ENCODE measurements around the gene VAV2.

The VAV2 gene

DNA sequence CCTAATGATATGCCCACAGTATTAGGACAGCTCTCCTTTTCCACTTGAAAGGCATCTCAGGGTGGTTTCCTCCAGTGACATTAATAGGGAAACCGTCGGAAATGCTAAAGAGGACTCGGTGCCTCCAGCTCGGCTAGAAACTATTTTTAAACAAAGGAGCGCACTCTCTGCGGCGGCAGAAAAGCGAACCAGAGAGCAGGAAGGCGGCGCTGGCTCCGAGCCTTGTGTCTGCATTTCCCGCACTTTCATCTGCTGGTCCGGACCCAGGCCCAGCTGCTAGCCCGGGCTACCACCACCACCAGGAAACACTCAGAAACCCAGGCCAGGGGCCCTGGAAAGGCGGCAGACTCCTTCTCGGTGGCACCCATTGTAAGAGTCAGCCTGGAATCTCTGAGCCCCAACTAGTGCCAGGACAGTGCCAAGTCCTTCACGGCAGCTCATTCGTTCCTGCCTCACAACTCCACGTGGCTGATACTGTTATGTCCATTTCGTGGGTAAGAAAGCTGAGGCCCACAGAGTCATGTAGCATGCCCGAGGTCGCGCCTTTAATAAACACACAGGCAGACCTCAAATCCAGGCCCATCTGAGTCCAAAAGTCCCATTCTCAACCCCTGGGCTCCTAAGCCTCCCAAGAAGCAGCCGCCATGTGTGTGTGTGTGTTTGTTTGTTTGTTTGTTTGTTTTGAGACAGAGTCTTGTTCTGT, 73.9 kb downstream of the VAV2 start:
- TF ChIP-seq, protein P1, sequence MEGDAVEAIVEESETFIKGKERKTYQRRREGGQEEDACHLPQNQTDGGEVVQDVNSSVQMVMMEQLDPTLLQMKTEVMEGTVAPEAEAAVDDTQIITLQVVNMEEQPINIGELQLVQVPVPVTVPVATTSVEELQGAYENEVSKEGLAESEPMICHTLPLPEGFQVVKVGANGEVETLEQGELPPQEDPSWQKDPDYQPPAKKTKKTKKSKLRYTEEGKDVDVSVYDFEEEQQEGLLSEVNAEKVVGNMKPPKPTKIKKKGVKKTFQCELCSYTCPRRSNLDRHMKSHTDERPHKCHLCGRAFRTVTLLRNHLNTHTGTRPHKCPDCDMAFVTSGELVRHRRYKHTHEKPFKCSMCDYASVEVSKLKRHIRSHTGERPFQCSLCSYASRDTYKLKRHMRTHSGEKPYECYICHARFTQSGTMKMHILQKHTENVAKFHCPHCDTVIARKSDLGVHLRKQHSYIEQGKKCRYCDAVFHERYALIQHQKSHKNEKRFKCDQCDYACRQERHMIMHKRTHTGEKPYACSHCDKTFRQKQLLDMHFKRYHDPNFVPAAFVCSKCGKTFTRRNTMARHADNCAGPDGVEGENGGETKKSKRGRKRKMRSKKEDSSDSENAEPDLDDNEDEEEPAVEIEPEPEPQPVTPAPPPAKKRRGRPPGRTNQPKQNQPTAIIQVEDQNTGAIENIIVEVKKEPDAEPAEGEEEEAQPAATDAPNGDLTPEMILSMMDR (conservative IDR thresholded peaks at IDR 0.05; ENCODE audit: control insufficient read depth, insufficient read depth, low read depth, low read length) = no peak
- no peak for DNase-seq (ENCODE audit: low read depth)
- no peak overlapping the region for H3K4me3 ChIP-seq (ENCODE audit: control insufficient read depth, low read depth, low read length)

DNA sequence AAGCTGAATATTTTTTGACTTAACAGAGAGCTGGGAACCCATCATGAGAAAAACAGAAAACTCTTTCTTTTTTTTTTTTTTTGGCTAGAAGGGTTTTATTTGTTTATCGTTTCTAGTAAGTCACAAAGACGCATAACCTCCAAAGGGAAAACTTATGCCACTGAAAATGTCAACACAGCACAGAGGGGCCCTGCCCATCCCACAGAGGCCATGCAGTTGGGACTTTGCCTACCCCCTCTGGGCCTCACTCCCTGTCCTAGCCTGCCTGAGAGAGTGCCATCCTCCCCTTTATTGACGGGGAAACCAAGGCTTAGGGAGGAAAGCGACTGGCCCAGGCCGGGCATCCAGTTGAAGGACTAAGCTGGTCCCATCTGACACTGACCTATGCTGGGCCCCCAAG, 74.7 kb downstream of the VAV2 start:
- TF ChIP-seq, protein P1 (conservative IDR thresholded peaks at IDR 0.05; ENCODE audit: control insufficient read depth, insufficient read depth, low read depth, low read length) = no peak
- no peak for DNase-seq (ENCODE audit: low read depth)
- no peak overlapping the region for H3K4me3 ChIP-seq (ENCODE audit: control insufficient read depth, low read depth, low read length)

DNA sequence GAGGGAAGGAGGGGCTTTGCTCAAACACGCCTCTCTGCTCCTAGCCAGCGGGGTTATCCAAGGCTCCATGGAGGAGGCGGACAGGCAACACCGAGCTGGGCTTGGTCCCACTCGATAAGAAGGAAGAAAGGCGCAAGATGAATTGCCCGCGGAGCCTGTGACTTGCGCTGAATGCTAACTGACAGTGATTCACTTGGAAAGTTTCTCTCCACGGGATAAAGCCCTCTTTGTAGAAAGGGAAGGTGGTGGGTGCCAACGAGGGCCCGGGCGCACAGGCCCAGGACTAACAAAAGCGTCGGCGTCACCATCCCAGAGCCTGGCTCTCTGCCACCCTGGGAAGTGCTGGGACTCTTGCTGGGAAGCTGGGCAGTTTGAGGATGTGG, 76.0 kb downstream of the VAV2 start:
- no peak overlapping the region for H3K4me3 ChIP-seq (ENCODE audit: control insufficient read depth, low read depth, low read length)
- DNase-seq (ENCODE audit: low read depth) = no peak
- TF ChIP-seq, protein P1 (conservative IDR thresholded peaks at IDR 0.05; ENCODE audit: control insufficient read depth, insufficient read depth, low read depth, low read length) = no peak

DNA sequence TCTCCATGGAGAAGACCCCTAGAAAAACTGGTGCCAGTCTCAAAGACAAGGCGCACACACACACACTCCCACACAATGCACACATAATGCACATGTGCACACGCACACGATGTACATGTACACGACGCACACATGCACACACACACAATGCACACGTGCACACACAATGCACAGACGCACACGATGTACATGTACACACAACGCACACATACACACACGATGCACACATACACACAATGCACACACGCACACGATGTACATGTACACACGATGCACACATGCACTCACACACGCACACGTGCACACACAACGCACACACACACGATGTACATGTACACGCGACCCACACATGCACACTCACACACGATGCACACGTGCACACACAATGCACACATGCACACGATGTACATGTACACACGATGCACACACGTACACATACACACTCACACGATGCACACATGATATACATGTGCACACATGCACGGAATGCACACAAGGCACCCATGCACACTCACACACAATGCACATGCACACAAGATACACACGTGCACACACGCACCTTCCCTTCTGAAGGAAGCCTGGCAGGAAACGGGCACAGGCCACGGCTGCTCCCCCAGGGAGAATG, 76.5 kb downstream of the VAV2 start:
- DNase-seq (ENCODE audit: low read depth) = no peak
- TF ChIP-seq, protein P1 (conservative IDR thresholded peaks at IDR 0.05; ENCODE audit: control insufficient read depth, insufficient read depth, low read depth, low read length) = no peak
- no peak overlapping the region for H3K4me3 ChIP-seq (ENCODE audit: control insufficient read depth, low read depth, low read length)

DNA sequence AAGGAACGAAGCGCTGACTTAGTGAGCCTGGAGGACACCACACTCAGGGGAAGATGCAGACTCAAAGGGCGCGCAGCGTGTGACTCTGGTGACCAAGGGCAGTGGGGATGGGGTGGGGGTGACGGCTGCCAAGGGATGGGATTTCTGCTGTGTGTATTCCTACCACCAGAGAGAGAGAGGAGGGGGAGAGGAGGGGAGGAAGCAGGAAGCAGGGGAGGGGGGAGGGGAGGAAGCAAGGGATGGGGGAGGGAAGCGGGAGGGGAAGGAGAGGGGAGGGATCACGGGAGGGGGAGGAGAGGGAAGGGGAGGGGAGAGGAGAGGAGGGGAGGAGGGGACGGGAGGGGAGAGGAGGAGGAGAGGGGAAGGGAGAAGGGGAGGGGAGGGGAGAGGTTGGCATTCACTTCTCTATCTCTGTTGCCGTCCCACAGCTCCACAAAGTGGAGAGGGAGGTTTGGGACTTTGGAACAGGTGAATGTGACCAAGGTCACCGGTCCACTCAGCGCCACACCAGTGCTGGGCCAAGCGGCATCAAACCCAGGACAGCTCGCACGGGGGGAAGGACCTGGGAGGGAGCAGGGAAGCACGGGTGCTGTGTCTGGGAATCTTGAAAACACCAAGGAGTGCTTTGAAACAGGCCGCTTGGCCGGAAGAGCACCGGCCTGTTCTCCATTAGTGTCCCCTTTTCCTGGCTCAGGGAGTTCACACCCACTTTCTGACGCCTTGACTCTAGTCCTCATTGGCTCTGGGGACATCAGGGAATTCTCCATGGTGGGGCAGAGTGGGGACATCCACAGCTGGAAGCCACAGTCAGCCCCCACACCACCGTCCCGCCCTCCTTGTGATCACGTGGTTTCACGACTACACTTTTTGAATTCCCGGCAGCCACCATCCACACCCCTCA, 77.4 kb downstream of the VAV2 start:
- TF ChIP-seq, protein P1 (conservative IDR thresholded peaks at IDR 0.05; ENCODE audit: control insufficient read depth, insufficient read depth, low read depth, low read length) = no peak
- DNase-seq (ENCODE audit: low read depth) = no peak
- H3K4me3 ChIP-seq (ENCODE audit: control insufficient read depth, low read depth, low read length) = no peak overlapping the region

DNA sequence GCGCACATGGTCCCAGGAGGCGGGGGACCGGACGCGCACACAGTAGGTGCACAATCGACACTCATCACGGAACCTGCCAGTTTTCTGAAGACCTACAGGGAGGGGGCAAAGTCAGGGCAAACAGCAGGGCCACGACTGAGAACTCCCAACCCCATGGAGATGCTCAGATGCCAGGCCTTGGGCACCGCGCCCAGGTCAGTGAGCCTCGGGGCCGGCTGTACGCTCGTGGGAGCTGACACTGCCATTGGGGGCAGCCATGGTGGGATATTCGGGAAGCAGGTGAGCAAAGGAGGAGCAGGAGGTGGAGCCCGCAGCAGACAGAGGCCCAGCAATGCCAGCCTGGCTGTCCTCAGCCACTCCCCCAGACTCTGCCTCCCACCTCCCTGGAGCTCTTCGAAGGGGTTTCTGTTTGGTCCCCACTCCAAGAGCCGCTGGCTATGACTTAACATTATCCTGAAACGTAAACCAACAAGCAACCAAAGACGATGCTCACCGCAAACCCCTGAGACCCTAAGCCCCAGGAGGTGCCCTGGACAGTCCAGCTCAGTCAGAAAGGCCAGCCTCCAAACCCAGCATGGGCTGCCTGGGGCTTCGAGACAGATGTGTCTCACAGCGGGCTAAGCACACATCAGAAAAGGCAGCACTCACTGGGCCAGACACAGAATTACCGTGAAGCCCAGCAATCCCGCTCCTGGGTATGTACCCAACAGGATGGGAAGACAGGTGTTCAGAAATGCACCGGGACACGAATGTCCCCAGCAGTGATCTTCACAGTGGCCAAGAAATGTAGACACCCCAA, 78.4 kb downstream of the VAV2 start:
- no peak overlapping the region for H3K4me3 ChIP-seq (ENCODE audit: control insufficient read depth, low read depth, low read length)
- no peak for DNase-seq (ENCODE audit: low read depth)
- TF ChIP-seq, protein P1 (conservative IDR thresholded peaks at IDR 0.05; ENCODE audit: control insufficient read depth, insufficient read depth, low read depth, low read length) = no peak

All from fibroblast of mammary gland (primary cell).